Sigmoid colon (tissue), 7 donors: ENCODE results near the gene KCNK1. TPM values are rescaled to one million over a fixed set of nuclear protein-coding genes. Genes with fewer than 3 reads are reported as not detected.

Source experiments
- DNase-seq: peaks from one replicate; pipeline ENCODE4 v3.0.0-alpha.2; 2019
- H3K27ac ChIP-seq, 4 donors: fragments of 200-600 bp; sonication (generic); one replicate each; pipeline ENCODE4 v1.5.1; 2016 to 2019; ENCODE audit warnings: mild to moderate bottlenecking in 1 of 4
- H3K27me3 ChIP-seq, 3 donors: fragments of 200-600 bp; sonication (generic); one replicate each; pipeline ENCODE4 v1.5.1; 2019; ENCODE audit warnings: mild to moderate bottlenecking in 1 of 3
- H3K36me3 ChIP-seq, 4 donors: fragments of 200-600 bp; sonication (generic); one replicate each; pipeline ENCODE4 v1.5.1; 2016 to 2019
- H3K4me1 ChIP-seq, 4 donors: fragments of 200-600 bp; sonication (generic); one replicate each; pipeline ENCODE4 v1.5.1; 2017 to 2019
- H3K4me3 ChIP-seq, 4 donors: fragments of 200-600 bp; sonication (generic); one replicate each; pipeline ENCODE4 v1.5.1; 2017 to 2019; ENCODE audit warnings: mild to moderate bottlenecking in 2 of 4, moderate library complexity in 1 of 4
- H3K9me3 ChIP-seq, 4 donors: fragments of 200-600 bp in 3 of 4; sonication (generic) in 3 of 4; one replicate each; pipeline versions ENCODE4 v1.5.1 to v1.6.1; 2013 to 2019
- EP300 ChIP-seq, 4 donors: sonication (generic); formaldehyde crosslinking; IDR thresholded peaks; one replicate each; pipeline ENCODE4 v1.6.1; 2017; ENCODE audit warnings: antibody characterized with exemption in 4 of 4
- POLR2A ChIP-seq, 2 donors: fragments of 450-650 bp; IDR thresholded peaks; one replicate each; pipeline ENCODE4 v1.6.1; 2016; ENCODE audit warnings: antibody characterized with exemption in 2 of 2, mild to moderate bottlenecking in 2 of 2, moderate library complexity in 2 of 2
- POLR2AphosphoS5 ChIP-seq, 4 donors: sonication (generic); formaldehyde crosslinking; IDR thresholded peaks; one replicate each; pipeline ENCODE4 v1.6.1; 2017; ENCODE audit warnings: antibody characterized with exemption in 4 of 4
- WGBS, 2 donors: extraction: QIAGEN DNeasy Blood & Tissue Kit; methylation state at CpG; one replicate each; pipeline ENCODE4 v1.1.7; 2013; 5-methylcytosine and 5-hydroxymethylcytosine counted together
- intact Hi-C: fragments of 100-400 bp; cut with DNase I; formaldehyde crosslinking; loops from one replicate; pipeline ENCODE4 v1.15.1; 2023
- polyA plus RNA-seq, 3 donors: library from polyadenylated mRNA; stranded (reverse); fragments of 200-250 nt; gene quantifications; one replicate each; pipeline ENCODE4 v1.2.3, GENCODE V29; 2013
- total RNA-seq, 4 donors: library from RNA; depleted of rRNA; stranded (reverse); fragments of >200 nt; gene quantifications; one replicate each; pipeline ENCODE4 v1.1.0, GENCODE V29; 2016
- TF ChIP-seq, protein P1 (sequence below), 4 experiments: fragments of 450-650 bp in 3 of 4; fragments of 200-600 bp in 1 of 4; IDR thresholded peaks; one replicate each; pipeline ENCODE4 v1.5.1; 2016 to 2019; ENCODE audit warnings: antibody characterized with exemption in 4 of 4, mild to moderate bottlenecking in 3 of 4, moderate library complexity in 2 of 4
- donor health status: healthy with polysubstance abuse.
- donor health status: Bipolar disorder and iron deficiency.
- donor health status: healthy.

Gene KCNK1
- total and polyA plus RNA-seq, 7 donors: 0.95 to 26.8 (median 12.8) TPM; not detected in 1

DNA sequence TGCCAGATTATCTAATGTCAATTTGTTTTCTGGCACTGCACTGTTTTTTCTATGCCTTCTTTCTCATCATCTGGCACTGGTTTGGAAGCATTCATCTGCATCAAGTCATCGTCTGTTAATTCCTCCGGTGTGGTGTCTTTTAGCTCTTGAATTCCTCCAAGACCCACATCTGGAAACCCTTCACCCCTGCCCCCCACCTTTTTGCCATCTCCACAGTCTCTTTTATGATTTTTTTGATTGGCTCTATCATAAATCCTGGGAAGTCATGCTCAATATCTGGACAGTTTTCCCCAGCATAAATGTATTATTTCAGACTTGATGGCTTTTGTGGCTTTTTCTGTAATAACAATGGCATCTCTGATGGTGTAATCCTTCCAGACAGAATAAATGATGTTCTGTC lies 10.4 kb upstream of the KCNK1 start:
- H3K36me3 ChIP-seq: no peaks in the 10 kb centered on the region
- H3K4me3 ChIP-seq: no peak overlapping the region
- no peak overlapping the region for H3K27ac ChIP-seq
- intact Hi-C loops: no loop called here
- H3K4me1 ChIP-seq: no peaks in the 10 kb centered on the region
- H3K27me3 ChIP-seq: no peaks in the 10 kb centered on the region
- 90 to 96% methylated on average over 2 of the region's 2 CpGs for WGBS, 2 donors
- no peak for DNase-seq
- TF ChIP-seq EP300 (IDR thresholded peaks at IDR 0.05): no peak
- TF ChIP-seq, protein P1, sequence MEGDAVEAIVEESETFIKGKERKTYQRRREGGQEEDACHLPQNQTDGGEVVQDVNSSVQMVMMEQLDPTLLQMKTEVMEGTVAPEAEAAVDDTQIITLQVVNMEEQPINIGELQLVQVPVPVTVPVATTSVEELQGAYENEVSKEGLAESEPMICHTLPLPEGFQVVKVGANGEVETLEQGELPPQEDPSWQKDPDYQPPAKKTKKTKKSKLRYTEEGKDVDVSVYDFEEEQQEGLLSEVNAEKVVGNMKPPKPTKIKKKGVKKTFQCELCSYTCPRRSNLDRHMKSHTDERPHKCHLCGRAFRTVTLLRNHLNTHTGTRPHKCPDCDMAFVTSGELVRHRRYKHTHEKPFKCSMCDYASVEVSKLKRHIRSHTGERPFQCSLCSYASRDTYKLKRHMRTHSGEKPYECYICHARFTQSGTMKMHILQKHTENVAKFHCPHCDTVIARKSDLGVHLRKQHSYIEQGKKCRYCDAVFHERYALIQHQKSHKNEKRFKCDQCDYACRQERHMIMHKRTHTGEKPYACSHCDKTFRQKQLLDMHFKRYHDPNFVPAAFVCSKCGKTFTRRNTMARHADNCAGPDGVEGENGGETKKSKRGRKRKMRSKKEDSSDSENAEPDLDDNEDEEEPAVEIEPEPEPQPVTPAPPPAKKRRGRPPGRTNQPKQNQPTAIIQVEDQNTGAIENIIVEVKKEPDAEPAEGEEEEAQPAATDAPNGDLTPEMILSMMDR (IDR thresholded peaks at IDR 0.05): no peak
- TF ChIP-seq POLR2A (IDR thresholded peaks at IDR 0.05): no peak
- no peak for TF ChIP-seq POLR2AphosphoS5 (IDR thresholded peaks at IDR 0.05)
- H3K9me3 ChIP-seq: peaks cover 0 to 1% (median 0%) of the 10 kb centered on the region in 4 donors

DNA sequence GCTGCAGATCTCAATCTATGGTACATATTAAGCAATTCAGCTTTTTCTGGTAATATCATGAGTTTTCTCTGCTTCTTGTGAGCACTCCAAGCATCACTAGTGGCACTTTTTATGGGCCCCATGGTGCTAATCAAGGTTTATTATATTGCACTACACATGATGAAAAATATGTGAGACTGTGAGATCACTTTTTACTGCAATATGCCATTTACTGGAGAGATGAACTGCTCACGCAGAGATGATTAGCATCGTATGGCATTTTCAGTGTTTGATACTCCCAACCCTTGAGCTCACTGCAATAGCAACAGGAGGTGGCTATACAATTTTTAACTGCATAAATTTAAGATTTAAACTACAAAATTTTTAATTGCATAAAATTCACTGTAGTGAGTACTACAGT lies 8.7 kb upstream of the KCNK1 start:
- TF ChIP-seq POLR2AphosphoS5 (IDR thresholded peaks at IDR 0.05) (no peak), POLR2A (IDR thresholded peaks at IDR 0.05) (no peak), EP300 (IDR thresholded peaks at IDR 0.05) (no peak)
- TF ChIP-seq, protein P1 (IDR thresholded peaks at IDR 0.05): no peak
- Histone ChIP-seq H3K27me3 (no peaks in the 10 kb centered on the region), H3K9me3 (peaks cover 0 to 1% (median 0%) of the 10 kb centered on the region in 4 donors), H3K4me3 (no peak overlapping the region), H3K36me3 (no peaks in the 10 kb centered on the region), H3K4me1 (no peaks in the 10 kb centered on the region), H3K27ac (no peak overlapping the region)
- intact Hi-C loops: no loop called here
- no peak for DNase-seq
- 93 to 94% methylated on average over 2 of the region's 2 CpGs for whole genome bisulfite sequencing, 2 donors

DNA sequence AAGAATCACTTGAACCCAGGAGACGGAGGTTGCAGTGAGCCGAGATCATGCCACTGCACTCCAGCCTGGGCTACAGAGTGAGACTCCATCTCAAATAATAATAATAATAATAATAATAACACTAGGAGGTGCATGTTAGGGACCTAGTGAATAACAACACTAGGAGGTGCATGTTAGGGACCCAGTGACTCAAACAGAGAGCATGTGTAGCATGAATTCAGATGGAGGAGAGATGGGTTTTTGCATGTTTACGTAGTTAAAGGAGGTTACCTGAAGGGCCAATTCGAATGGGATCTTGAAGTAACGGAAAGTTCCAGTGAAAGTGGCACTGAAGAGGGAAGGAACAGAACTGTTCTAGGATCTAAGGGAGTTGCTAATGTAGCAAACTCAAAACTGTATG lies 7.1 kb upstream of the KCNK1 start:
- Histone ChIP-seq H3K36me3 (no peaks in the 10 kb centered on the region), H3K4me3 (no peak overlapping the region), H3K9me3 (peaks cover 0 to 1% (median 0%) of the 10 kb centered on the region in 4 donors), H3K4me1 (no peaks in the 10 kb centered on the region), H3K27ac (no peak overlapping the region), H3K27me3 (no peaks in the 10 kb centered on the region)
- intact Hi-C loops: no loop called here
- no peak for DNase-seq
- WGBS, 2 donors: 41 to 73% methylated on average over 5 of the region's 5 CpGs
- TF ChIP-seq POLR2AphosphoS5 (IDR thresholded peaks at IDR 0.05) (no peak), POLR2A (IDR thresholded peaks at IDR 0.05) (no peak), EP300 (IDR thresholded peaks at IDR 0.05) (no peak)
- TF ChIP-seq, protein P1 (IDR thresholded peaks at IDR 0.05): no peak

DNA sequence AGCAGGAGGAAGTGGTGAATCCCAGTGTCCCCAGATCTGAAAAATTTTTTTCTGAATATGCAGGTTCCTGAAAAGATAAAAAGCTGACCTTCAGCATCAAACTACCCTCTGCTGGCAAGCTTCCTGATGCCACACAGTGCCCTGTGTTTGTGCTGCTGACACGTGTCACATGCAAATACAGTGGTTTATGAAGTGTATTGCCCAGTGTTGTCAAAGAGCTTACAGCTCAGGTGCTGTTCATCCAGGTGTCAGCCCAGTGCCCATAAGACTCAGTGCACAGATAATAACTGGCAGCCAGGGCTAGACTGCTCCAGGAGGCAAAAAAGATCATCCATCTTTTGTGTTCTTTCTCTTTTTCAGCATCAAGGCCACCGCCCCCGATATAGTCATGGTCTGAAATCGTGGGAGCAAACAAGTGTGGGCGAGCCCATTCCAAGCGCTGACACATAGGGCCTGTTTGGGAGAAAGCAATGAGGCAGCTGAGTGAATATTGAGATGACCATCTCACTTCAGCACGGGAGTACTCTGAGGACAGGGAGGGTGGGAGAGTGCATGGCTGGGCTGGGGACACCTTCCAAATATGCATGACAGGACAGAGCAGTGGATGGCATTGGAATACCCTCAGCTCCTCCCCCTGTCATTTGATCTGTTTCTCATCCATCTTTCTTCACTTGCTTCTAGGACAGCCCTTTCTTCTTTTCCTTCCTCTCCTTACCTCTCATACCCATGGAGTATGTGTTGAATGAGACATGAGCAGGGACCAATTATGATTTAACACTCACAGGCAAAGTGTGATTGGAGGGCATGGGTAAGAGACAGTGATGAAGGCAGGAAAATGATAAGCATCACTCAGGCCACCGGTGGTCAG lies 6.4 kb upstream of the KCNK1 start:
- no peak for DNase-seq
- 23 to 61% methylated on average over 8 of the region's 8 CpGs for WGBS, 2 donors
- TF ChIP-seq, protein P1 (IDR thresholded peaks at IDR 0.05): no peak
- TF ChIP-seq POLR2AphosphoS5 (IDR thresholded peaks at IDR 0.05) (no peak), POLR2A (IDR thresholded peaks at IDR 0.05) (no peak), EP300 (IDR thresholded peaks at IDR 0.05) (no peak)
- no peak overlapping the region for H3K27ac ChIP-seq
- no peaks in the 10 kb centered on the region for H3K4me1 ChIP-seq
- H3K36me3 ChIP-seq: no peaks in the 10 kb centered on the region
- peaks cover 0 to 1% (median 0%) of the 10 kb centered on the region in 4 donors for H3K9me3 ChIP-seq
- H3K27me3 ChIP-seq: no peaks in the 10 kb centered on the region
- no peak overlapping the region for H3K4me3 ChIP-seq
- intact Hi-C loops: no loop called here
